GM23338 (cell line): ENCODE measurements around the gene CHCHD5. TPM values are rescaled to one million over a fixed set of nuclear protein-coding genes. Genes with fewer than 3 reads are reported as not detected.

Experiments
- ATAC-seq: fragments of 200-7000 bp; cut with Tn5 transposase; 3 replicates; pipeline ENCODE4 v1.9.1; 2020
- DNase-seq: peaks from one replicate; pipeline ENCODE4 v3.0.0-alpha.2; 2015; ENCODE audit warnings: low spot score
- H2AFZ ChIP-seq: fragments of 200-600 bp; sonication (generic); 2 replicates; pipeline ENCODE4 v1.8.0; 2016; ENCODE audit warnings: antibody characterized with exemption, mild to moderate bottlenecking, moderate library complexity
- H3F3A ChIP-seq: fragments of 200-600 bp; sonication (generic); replicated peaks from 2 replicates; pipeline ENCODE4 v1.8.0; 2017; ENCODE audit warnings: antibody characterized with exemption, mixed run types, low read depth
- H3K27ac ChIP-seq: fragments of 200-600 bp; sonication (generic); 2 replicates; pipeline ENCODE4 v1.6.1; 2016; ENCODE audit warnings: low read depth
- H3K27me3 ChIP-seq: fragments of 200-600 bp; sonication (generic); 2 replicates; pipeline ENCODE4 v1.8.0; 2016; ENCODE audit warnings: mild to moderate bottlenecking, mixed run types, moderate library complexity; ENCODE audit not compliant: insufficient read depth
- H3K36me3 ChIP-seq: fragments of 200-600 bp; sonication (generic); 2 replicates; pipeline ENCODE4 v1.8.0; 2016; ENCODE audit warnings: mild to moderate bottlenecking; ENCODE audit not compliant: insufficient read depth
- H3K4me1 ChIP-seq: fragments of 200-600 bp; sonication (generic); 2 replicates; pipeline ENCODE4 v1.8.0; 2016; ENCODE audit warnings: mild to moderate bottlenecking, moderate library complexity; ENCODE audit not compliant: insufficient read depth
- H3K4me2 ChIP-seq: fragments of 200-600 bp; sonication (generic); 2 replicates; pipeline ENCODE4 v1.7.1; 2017; ENCODE audit warnings: mixed run types
- H3K4me3 ChIP-seq: fragments of 200-600 bp; sonication (generic); 2 replicates; pipeline ENCODE4 v1.6.1; 2016; ENCODE audit warnings: mixed run types
- H3K79me2 ChIP-seq: fragments of 200-600 bp; sonication (generic); replicated peaks from 2 replicates; pipeline ENCODE4 v1.8.0; 2017; ENCODE audit warnings: mild to moderate bottlenecking; ENCODE audit not compliant: insufficient read depth
- H3K9me2 ChIP-seq: fragments of 200-600 bp; sonication (generic); 2 replicates; pipeline ENCODE4 v1.8.0; 2017; ENCODE audit not compliant: insufficient read depth
- H4K20me1 ChIP-seq: fragments of 200-600 bp; sonication (generic); replicated peaks from 2 replicates; pipeline ENCODE4 v1.8.0; 2017; ENCODE audit warnings: mild to moderate bottlenecking; ENCODE audit not compliant: insufficient read depth
- H3K27ac Mint-ChIP-seq: 2 replicates; pipeline ENCODE4 v1.8.0; 2020; ENCODE audit warnings: inconsistent platforms, mild to moderate bottlenecking, moderate library complexity, mixed read lengths
- H3K27me3 Mint-ChIP-seq: 3 replicates; pipeline ENCODE4 v1.8.0; 2022; ENCODE audit warnings: low read depth, mild to moderate bottlenecking, moderate library complexity, mixed read lengths, inconsistent platforms; ENCODE audit not compliant: insufficient read depth, poor library complexity
- H3K36me3 Mint-ChIP-seq: 3 replicates; pipeline ENCODE4 v1.8.0; 2021; ENCODE audit warnings: low read depth, mild to moderate bottlenecking, inconsistent platforms, moderate library complexity, mixed read lengths
- H3K4me1 Mint-ChIP-seq: 3 replicates; pipeline ENCODE4 v1.8.0; 2020; ENCODE audit warnings: mild to moderate bottlenecking, inconsistent platforms, mixed read lengths
- H3K4me3 Mint-ChIP-seq: 3 replicates; pipeline ENCODE4 v1.8.0; 2021; ENCODE audit warnings: moderate library complexity, mild to moderate bottlenecking, inconsistent platforms, mixed read lengths
- H3K9me3 Mint-ChIP-seq: 3 replicates; pipeline ENCODE4 v1.8.0; 2020; ENCODE audit warnings: moderate library complexity, mild to moderate bottlenecking, inconsistent platforms, mixed read lengths
- CTCF ChIP-seq, 2 experiments: fragments of 200-600 bp in 1 of 2; sonication (generic) in 1 of 2; conservative IDR thresholded peaks; 2 replicates each; pipeline versions ENCODE4 v1.5.1 to v1.6.1; 2016 to 2017; ENCODE audit warnings: antibody characterized with exemption in 2 of 2, low read depth in 2 of 2, mild to moderate bottlenecking in 2 of 2, moderate library complexity in 1 of 2
- EZH2phosphoT487 ChIP-seq: fragments of 200-600 bp; sonication (generic); IDR thresholded peaks from one replicate; pipeline ENCODE4 v1.8.1; 2018; ENCODE audit warnings: antibody characterized with exemption; ENCODE audit not compliant: unreplicated experiment
- STAT1 ChIP-seq: IDR thresholded peaks from one replicate; pipeline ENCODE4 v1.6.1; 2016; ENCODE audit warnings: antibody characterized with exemption; ENCODE audit not compliant: unreplicated experiment
- ZNF331 ChIP-seq: fragments of 250-450 bp; sonication (Bioruptor Pico); IDR thresholded peaks from 2 replicates; pipeline ENCODE4 v1.5.0; 2020; ENCODE audit warnings: low read depth, mild to moderate bottlenecking, moderate library complexity
- polyA plus RNA-seq: library from polyadenylated mRNA; unstranded; fragments of >200 nt; fragmentation: Nextera tagmentation; extraction: Ambion mirVana; gene quantifications from 2 replicates; pipeline ENCODE4 v1.2.1, GENCODE V29; 2016
- total RNA-seq: library from RNA; depleted of rRNA; stranded (reverse); fragments of >200 nt; shearing (Covaris generic); gene quantifications from 2 replicates; pipeline ENCODE4 v1.2.3, GENCODE V29; 2014
- TF ChIP-seq, protein P1 (sequence below): IDR thresholded peaks from one replicate; pipeline ENCODE4 v1.6.1; 2018; ENCODE audit warnings: antibody characterized with exemption; ENCODE audit not compliant: unreplicated experiment
- TF ChIP-seq, protein P2 (sequence below): fragments of 250-450 bp; sonication (Bioruptor Pico); IDR thresholded peaks from 2 replicates; pipeline ENCODE4 v1.5.0; 2020; ENCODE audit warnings: mild to moderate bottlenecking, moderate library complexity

Gene CHCHD5
- total and polyA plus RNA-seq, 2 experiments from 2014 or later: 15.5 to 69.9 TPM

DNA sequence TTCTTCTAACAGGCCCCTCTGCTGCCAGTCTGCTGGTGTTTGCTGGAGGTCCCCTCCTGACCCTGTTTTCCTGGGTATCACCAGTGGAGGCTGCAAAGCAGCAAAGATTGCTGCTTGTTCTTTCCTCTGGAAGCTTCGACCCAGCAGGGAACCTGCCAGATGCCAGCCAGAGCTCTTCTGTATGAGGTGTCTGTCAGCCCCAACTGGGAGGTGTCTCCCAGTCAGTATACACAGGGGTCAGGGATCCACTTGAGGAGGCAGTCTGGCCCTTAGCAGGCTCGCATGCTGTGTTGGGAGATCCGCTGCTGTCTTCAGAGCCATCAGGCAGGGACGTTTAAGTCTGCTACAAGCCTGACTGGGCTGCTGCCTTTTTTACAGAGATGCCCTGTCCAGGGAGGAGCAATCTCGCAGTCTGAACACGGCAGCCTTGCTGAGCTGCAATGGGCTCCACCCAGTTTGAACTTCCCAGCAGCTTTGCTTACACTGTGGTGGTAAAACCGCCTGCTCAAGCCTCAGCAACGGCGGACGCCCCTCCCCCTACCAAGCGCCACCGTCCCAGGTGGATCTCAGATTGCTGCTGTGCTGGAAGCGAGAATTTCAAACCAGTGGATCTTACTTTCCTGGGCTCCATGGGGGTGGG, 29.9 kb downstream of the CHCHD5 start (continued):
- TF ChIP-seq, protein P1, sequence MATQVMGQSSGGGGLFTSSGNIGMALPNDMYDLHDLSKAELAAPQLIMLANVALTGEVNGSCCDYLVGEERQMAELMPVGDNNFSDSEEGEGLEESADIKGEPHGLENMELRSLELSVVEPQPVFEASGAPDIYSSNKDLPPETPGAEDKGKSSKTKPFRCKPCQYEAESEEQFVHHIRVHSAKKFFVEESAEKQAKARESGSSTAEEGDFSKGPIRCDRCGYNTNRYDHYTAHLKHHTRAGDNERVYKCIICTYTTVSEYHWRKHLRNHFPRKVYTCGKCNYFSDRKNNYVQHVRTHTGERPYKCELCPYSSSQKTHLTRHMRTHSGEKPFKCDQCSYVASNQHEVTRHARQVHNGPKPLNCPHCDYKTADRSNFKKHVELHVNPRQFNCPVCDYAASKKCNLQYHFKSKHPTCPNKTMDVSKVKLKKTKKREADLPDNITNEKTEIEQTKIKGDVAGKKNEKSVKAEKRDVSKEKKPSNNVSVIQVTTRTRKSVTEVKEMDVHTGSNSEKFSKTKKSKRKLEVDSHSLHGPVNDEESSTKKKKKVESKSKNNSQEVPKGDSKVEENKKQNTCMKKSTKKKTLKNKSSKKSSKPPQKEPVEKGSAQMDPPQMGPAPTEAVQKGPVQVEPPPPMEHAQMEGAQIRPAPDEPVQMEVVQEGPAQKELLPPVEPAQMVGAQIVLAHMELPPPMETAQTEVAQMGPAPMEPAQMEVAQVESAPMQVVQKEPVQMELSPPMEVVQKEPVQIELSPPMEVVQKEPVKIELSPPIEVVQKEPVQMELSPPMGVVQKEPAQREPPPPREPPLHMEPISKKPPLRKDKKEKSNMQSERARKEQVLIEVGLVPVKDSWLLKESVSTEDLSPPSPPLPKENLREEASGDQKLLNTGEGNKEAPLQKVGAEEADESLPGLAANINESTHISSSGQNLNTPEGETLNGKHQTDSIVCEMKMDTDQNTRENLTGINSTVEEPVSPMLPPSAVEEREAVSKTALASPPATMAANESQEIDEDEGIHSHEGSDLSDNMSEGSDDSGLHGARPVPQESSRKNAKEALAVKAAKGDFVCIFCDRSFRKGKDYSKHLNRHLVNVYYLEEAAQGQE: no peak
- TF ChIP-seq ZNF331 (no peak), CTCF (conservative IDR thresholded peaks at IDR 0.05; ENCODE audit: low read depth in 2 of 2) (no peak), EZH2phosphoT487 (no peak), STAT1 (no peak)

DNA sequence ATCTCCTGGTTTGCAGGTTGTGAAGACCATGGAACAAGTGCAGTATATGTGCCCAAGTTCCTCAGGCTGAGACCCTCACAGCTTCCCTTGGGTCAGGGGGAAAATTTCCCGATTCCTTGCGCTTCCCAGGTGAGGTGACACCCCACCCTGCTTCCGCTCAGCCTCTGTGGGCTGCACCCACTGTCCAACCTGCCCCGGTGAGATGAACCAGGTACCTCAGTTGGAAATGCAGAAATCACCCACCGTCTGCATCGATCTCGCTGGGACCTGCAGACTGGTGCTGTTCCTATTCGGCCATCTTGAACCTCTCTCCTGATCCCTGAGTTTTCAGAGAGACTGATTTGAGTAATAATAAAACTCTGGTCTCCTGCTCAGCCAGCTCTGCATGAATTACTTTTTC, 30.6 kb downstream of the CHCHD5 start:
- Histone ChIP-seq H3K27ac (no peak overlapping the region), H3K4me1 (no peaks in the 10 kb centered on the region; the same call in 1 of the 2 replicates), H4K20me1 (no peaks in the 10 kb centered on the region), H3K4me2 (peak overlapping the region; percentile 70), H3F3A (no peaks in the 10 kb centered on the region), H3K9me2 (no peaks in the 10 kb centered on the region), H3K36me3 (no peaks in the 10 kb centered on the region), H3K4me3 (peak overlapping the region; percentile 35; the same call in 1 of the 2 replicates), H3K79me2 (no peaks in the 10 kb centered on the region), H2AFZ (peak overlapping the region; percentile 99), H3K27me3 (no peaks in the 10 kb centered on the region)
- Mint-ChIP-seq H3K27me3 (peaks cover 8% of the 10 kb centered on the region), H3K4me3 (no peak overlapping the region; the same call in 2 of the 3 replicates), H3K4me1 (peaks cover 16% of the 10 kb centered on the region; the same call in 2 of the 3 replicates), H3K9me3 (peaks cover 9% of the 10 kb centered on the region; the same call in 2 of the 3 replicates), H3K36me3 (no peaks in the 10 kb centered on the region), H3K27ac (0 out of 2 replicates have a peak overlapping the region, but pooled peaks have one; percentile 49)
- no peak for DNase-seq
- no peak for ATAC-seq
- TF ChIP-seq CTCF (conservative IDR thresholded peaks at IDR 0.05; ENCODE audit: low read depth in 2 of 2): no peak
- TF ChIP-seq, protein P2, sequence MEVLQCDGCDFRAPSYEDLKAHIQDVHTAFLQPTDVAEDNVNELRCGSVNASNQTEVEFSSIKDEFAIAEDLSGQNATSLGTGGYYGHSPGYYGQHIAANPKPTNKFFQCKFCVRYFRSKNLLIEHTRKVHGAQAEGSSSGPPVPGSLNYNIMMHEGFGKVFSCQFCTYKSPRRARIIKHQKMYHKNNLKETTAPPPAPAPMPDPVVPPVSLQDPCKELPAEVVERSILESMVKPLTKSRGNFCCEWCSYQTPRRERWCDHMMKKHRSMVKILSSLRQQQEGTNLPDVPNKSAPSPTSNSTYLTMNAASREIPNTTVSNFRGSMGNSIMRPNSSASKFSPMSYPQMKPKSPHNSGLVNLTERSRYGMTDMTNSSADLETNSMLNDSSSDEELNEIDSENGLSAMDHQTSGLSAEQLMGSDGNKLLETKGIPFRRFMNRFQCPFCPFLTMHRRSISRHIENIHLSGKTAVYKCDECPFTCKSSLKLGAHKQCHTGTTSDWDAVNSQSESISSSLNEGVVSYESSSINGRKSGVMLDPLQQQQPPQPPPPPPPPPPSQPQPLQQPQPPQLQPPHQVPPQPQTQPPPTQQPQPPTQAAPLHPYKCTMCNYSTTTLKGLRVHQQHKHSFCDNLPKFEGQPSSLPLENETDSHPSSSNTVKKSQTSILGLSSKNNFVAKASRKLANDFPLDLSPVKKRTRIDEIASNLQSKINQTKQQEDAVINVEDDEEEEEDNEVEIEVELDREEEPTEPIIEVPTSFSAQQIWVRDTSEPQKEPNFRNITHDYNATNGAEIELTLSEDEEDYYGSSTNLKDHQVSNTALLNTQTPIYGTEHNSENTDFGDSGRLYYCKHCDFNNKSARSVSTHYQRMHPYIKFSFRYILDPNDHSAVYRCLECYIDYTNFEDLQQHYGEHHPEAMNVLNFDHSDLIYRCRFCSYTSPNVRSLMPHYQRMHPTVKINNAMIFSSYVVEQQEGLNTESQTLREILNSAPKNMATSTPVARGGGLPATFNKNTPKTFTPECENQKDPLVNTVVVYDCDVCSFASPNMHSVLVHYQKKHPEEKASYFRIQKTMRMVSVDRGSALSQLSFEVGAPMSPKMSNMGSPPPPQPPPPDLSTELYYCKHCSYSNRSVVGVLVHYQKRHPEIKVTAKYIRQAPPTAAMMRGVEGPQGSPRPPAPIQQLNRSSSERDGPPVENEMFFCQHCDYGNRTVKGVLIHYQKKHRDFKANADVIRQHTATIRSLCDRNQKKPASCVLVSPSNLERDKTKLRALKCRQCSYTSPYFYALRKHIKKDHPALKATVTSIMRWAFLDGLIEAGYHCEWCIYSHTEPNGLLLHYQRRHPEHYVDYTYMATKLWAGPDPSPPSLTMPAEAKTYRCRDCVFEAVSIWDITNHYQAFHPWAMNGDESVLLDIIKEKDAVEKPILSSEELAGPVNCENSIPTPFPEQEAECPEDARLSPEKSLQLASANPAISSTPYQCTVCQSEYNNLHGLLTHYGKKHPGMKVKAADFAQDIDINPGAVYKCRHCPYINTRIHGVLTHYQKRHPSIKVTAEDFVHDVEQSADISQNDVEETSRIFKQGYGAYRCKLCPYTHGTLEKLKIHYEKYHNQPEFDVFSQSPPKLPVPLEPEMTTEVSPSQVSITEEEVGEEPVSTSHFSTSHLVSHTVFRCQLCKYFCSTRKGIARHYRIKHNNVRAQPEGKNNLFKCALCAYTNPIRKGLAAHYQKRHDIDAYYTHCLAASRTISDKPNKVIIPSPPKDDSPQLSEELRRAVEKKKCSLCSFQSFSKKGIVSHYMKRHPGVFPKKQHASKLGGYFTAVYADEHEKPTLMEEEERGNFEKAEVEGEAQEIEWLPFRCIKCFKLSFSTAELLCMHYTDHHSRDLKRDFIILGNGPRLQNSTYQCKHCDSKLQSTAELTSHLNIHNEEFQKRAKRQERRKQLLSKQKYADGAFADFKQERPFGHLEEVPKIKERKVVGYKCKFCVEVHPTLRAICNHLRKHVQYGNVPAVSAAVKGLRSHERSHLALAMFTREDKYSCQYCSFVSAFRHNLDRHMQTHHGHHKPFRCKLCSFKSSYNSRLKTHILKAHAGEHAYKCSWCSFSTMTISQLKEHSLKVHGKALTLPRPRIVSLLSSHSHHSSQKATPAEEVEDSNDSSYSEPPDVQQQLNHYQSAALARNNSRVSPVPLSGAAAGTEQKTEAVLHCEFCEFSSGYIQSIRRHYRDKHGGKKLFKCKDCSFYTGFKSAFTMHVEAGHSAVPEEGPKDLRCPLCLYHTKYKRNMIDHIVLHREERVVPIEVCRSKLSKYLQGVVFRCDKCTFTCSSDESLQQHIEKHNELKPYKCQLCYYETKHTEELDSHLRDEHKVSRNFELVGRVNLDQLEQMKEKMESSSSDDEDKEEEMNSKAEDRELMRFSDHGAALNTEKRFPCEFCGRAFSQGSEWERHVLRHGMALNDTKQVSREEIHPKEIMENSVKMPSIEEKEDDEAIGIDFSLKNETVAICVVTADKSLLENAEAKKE: no peak
